Measurements from ENCODE around the gene OTULIN.
A peak's percentile ranks its signal among the peaks of the same experiment; 100 is the strongest.

The OTULIN gene

GRCh38 chr5:14744296-14745187, 80.0 kb downstream of the OTULIN start:
- no peak for DNase-seq

- DNase-seq: no peak
Observed at GRCh38 chr5:14745188-14745563, 80.7 kb downstream of the OTULIN start.

GRCh38 chr5:14745753-14746152, 81.2 kb downstream of the OTULIN start:
- peak; percentile 25 for DNase-seq

GRCh38 chr5:14748180-14748900, 83.8 kb downstream of the OTULIN start:
- no peak for DNase-seq

All from CD4-positive, alpha-beta T cell treated with Interferon gamma for 1 hour (primary cell).